Mammary epithelial cell (primary cell): ENCODE data around the gene LRRC72.

Source experiments
- EZH2 ChIP-seq: IDR thresholded peaks from 2 replicates; pipeline ENCODE4 v1.6.1; 2012; ENCODE audit warnings: low read length, inconsistent platforms, borderline replicate concordance
- TF ChIP-seq, protein P1 (sequence below), 2 donors: IDR thresholded peaks in 1 of 2; conservative IDR thresholded peaks in 1 of 2; 2 replicates each; pipeline ENCODE4 v1.5.1; 2011 to 2012; ENCODE audit warnings: inconsistent platforms in 2 of 2, low read length in 2 of 2, mild to moderate bottlenecking in 2 of 2, control low read depth in 1 of 2, low read depth in 1 of 2; ENCODE audit not compliant: insufficient read depth in 1 of 2; ENCODE audit errors: extremely low read depth in 1 of 2

DNA sequence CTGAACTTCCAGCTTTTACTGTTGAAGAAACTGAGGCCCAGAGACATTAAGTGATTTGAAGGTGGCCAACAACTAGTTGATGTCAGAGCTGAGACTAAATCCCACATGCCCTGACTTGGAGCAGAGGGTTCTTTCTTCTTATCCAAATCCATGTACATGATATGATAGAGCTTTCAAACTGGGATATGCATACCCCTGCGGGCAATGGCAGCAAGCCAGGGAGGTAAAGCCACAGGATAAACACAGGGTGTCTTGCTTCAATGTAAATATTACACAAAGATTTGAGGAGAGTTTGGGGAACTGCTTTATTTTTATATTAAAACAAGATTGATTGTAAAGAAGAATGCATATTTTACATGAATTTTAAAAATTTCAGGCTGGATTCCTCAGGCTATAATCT lies 2.3 kb upstream of the LRRC72 start:
- TF ChIP-seq, protein P1, sequence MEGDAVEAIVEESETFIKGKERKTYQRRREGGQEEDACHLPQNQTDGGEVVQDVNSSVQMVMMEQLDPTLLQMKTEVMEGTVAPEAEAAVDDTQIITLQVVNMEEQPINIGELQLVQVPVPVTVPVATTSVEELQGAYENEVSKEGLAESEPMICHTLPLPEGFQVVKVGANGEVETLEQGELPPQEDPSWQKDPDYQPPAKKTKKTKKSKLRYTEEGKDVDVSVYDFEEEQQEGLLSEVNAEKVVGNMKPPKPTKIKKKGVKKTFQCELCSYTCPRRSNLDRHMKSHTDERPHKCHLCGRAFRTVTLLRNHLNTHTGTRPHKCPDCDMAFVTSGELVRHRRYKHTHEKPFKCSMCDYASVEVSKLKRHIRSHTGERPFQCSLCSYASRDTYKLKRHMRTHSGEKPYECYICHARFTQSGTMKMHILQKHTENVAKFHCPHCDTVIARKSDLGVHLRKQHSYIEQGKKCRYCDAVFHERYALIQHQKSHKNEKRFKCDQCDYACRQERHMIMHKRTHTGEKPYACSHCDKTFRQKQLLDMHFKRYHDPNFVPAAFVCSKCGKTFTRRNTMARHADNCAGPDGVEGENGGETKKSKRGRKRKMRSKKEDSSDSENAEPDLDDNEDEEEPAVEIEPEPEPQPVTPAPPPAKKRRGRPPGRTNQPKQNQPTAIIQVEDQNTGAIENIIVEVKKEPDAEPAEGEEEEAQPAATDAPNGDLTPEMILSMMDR (conservative IDR thresholded peaks at IDR 0.05 in 1 of 2, IDR thresholded peaks at IDR 0.05 in 1 of 2; ENCODE audit: extremely low read depth in 1 of 2, insufficient read depth in 1 of 2, low read depth in 1 of 2, low read length in 2 of 2), result no peak
- no peak for TF ChIP-seq EZH2
